Activated T-cell treated with anti-CD3 and anti-CD28 coated beads, Interleukin-2, amount 50 U/mL, for 48 hours (primary cell): ENCODE measurements around the gene CCDC85B.

ENCODE experiments used
- DNase-seq, 2 experiments: peaks; one replicate each; pipeline ENCODE4 v3.0.0-alpha.2; 2020

Gene CCDC85B

GRCh38 chr11:65869643-65870306 lies 20.7 kb upstream of the CCDC85B start:
- DNase-seq = no peak

DNA sequence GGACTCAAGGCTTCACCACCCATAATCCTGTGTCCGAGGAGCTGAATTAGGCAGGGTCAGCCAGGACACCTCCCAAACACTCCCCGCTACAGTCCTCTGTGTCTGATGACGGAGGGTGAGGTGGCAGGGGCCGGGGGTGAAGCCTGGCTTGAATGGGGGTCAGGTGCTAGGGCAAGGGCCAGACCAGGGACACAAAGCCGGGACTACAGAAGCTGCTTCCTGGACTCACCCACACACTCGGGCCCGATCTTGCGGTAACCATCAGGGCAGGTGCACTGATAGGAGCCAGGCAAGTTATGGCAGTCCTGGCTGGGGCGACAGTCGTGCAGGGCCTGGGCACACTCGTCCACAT lies 20.2 kb upstream of the CCDC85B start:
- no peak for DNase-seq

DNA sequence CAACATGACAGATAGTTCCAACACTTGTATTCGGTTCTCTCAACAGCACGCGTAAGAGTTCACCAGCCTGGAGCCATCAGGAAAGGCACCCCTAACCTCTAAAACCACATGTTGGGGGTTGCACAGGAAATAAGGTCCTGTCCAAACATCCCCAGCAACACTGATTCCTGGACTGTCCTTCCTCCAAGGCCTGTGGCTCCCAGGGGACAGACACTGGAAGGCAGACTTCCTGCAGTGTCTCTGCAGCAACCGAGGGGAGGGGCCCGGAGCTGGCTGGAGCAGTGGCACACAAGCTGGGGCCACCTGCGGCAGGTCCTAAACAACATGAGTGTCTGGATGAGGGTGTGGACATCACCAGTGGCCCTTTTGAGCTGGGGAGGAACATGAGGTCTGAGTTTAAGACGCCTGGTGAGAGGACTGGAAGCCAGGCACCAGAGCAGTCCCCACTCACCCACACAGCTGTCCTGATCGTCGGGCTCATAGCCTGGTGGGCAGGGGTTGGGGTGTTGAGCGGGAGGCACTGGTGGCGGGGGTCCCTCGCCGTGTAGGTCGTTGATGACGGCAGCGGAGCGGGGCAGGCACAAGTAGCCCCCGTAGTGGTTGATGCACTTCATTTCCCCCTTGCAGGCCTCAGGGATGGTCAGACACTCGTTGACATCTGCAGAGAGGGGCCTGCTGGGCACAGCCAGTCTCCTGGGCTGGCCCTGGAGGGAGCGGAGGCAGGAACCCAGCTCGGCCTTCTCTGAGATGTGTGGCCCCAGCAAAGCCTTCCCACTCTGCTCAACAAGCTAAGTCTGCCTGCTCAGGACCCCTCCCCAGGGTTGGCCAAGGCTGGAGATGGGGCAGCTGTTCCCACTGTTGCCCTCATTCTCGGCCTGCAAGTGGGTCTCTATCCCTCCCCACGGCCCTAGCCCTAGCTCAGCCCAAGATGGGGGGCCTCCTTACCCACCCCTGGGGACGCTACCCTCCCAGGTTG lies 19.5 kb upstream of the CCDC85B start:
- peak in 1 of 2 experiments; percentile 44 for DNase-seq

DNA sequence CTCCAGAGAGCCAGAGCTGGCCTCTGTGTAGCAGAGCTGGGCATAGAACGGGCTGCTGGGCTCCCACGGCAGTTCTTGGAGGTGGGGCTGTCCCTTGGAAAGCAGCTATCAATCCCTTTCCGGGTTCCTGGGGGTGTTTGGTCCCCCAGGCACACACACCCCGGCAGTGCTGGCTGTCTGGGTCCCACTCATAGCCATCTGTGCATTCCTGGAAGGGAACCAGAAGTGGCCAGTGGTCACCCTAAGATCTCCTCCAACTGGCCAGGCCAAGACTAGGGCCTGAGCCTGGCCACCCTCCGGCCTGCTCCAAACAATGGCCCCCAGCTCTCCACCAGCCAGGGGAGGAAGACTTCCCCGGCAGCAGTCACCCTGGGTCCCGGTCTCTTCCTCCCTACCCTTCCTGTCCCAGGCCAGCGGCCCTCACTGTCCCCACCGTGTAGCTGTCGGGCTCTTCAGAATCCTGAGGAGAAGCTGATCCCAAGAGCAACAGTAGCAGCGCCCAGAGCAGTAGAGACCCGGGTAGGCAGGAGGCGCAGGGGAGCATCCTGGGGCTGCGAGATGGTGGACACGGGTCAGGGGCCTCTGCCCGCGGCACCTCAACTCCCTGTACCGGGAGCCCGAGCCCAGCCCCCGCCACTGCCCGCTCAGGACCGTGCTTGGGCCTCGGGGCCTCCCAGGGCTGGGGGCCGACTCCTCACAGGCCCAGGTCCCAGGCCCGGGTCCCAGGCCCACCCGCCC lies 18.5 kb upstream of the CCDC85B start:
- no peak for DNase-seq

DNA sequence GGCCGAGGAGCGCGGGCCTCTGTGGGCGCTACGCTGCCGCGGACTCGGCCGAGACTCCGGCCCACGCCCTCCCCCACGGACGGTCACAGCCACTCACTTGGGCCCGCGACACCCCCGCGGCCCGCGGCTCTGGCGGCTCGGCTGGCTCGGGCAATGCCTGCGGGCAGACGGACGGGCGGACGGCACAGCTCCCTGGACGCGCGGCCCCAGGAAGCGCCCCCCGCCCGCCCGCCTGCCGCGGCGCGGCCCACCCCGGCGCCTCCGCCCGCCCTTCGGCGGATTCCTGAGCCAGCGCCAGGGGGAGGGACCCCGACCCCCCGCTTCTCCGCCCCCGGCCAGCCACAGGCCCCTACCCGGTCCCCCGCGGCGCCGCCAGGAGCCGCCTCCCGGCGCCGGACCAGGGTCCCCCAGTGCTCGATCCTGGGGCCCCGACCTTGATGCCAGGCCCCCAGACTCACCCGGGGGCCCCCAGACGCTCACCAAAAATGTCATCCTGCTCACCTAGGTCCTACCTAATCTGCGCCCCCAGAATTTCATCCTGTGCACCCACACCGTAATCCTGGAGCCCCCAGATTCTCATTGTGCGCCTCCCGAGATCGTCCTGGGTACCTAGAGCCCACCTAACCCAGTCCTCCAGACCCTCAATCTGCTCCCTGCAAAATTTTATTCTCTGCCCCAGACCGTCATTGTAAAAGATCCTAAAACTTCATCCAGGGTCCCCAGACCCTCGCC lies 17.7 kb upstream of the CCDC85B start, which contains the start of gene EFEMP2:
Gene EFEMP2 (minus strand): TSS at position 215 of the 732 bp plus-strand sequence. CDS start 446 bp downstream, outside the sequence.
- DNase-seq = no peak

- peak; percentile 100 for DNase-seq
Observed at GRCh38 chr11:65873318-65874156, 16.9 kb upstream of the CCDC85B start.

DNA sequence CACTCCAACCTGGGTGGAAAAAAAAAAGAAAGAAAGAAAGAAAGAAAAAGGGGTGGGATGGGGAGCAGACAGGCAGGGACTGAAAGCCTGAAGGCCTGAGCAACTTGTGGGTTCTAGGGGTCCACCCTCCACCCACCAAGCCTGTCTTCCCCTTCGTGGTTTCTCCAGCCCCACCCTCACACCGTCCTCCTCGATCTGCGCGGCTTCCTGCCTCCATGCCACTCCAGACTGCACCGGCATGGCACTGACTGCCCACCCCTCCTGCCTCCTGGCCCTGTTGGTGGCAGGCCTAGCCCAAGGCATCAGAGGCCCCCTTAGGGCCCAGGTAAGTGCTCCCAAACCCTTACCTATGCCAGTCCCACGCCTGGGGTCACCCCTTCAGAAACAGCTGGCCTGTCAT lies 10.9 kb upstream of the CCDC85B start, which contains the start of gene CTSW:
Gene CTSW (plus strand): TSS at position 221 of the 400 bp plus-strand sequence. CDS start 18 bp downstream, at position 239.
- DNase-seq = peak in 1 of 2 experiments; percentile 51

- DNase-seq = no peak
Observed at GRCh38 chr11:65880027-65880426, 10.4 kb upstream of the CCDC85B start.

DNA sequence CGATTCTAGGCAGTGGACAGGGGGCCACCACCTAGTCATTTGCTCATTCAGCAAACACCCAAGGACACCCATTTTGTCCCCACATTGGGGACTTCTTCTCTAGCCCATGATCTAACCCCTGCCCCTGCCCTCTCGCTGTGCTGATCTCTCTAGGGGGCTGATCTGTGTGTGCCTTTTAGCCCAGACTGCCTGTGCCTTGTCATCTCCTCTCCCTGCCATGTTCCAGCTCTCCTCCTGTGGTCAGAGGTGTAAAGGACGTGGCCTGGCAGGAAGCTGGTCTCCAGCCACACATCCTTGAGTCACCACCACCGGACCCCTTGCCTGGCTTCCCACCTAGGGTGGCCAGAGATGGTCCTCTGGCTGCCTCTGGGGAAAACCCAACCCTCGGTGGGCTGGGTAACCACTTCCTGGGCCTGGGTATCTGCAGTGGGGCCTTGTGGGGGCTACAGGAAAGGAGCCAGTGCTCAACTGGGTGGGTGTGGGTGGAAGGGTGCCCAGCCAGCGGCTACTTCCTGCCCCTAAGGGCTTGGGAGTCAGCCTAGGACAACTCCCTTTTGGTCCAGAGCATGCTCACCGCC lies 9.5 kb upstream of the CCDC85B start:
- no peak for DNase-seq

GRCh38 chr11:65882120-65883057 lies 8.1 kb upstream of the CCDC85B start:
- DNase-seq = no peak

- no peak for DNase-seq
Observed at GRCh38 chr11:65883058-65883761, 7.3 kb upstream of the CCDC85B start.

- no peak for DNase-seq
Observed at GRCh38 chr11:65883786-65884715, 6.4 kb upstream of the CCDC85B start.

GRCh38 chr11:65884716-65885092 lies 5.8 kb upstream of the CCDC85B start:
- peak; percentile 88 to 90 for DNase-seq

GRCh38 chr11:65885231-65885630 lies 5.2 kb upstream of the CCDC85B start:
- no peak for DNase-seq

DNA sequence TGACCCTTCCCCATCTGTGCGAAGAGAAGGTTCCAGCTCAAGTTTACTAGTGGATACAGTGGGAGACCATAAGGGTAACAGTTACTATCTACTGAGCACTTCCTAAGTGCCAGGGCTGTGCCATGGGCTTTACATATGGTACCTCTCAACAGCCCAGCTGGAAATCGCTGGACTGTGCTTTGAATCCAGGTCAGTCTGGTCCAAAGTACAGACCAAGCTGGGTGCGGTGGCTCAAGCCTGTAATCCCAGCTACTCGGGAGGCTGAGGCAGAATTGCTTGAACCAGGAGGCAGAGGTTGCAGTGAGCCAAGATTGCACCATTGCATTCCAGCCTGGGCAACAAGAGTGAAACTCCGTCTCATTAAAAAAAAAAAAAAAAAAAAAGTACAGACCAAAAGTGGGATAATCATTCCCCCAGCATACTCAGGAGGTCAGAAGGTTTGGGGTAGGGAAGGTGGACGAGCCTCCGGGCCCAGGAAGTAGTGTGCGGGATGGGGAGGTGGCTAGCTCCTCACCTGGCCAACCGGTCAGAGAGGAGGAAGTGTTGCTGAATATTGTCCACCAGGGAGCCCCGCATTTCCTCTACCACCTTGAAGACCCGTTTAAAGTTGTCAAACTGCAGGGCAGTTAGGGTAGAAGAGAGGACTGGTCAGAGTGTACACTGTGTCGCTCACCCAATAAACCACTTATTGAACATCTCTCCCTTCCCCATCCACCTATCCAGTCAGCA lies 4.5 kb upstream of the CCDC85B start:
- DNase-seq = no peak

DNA sequence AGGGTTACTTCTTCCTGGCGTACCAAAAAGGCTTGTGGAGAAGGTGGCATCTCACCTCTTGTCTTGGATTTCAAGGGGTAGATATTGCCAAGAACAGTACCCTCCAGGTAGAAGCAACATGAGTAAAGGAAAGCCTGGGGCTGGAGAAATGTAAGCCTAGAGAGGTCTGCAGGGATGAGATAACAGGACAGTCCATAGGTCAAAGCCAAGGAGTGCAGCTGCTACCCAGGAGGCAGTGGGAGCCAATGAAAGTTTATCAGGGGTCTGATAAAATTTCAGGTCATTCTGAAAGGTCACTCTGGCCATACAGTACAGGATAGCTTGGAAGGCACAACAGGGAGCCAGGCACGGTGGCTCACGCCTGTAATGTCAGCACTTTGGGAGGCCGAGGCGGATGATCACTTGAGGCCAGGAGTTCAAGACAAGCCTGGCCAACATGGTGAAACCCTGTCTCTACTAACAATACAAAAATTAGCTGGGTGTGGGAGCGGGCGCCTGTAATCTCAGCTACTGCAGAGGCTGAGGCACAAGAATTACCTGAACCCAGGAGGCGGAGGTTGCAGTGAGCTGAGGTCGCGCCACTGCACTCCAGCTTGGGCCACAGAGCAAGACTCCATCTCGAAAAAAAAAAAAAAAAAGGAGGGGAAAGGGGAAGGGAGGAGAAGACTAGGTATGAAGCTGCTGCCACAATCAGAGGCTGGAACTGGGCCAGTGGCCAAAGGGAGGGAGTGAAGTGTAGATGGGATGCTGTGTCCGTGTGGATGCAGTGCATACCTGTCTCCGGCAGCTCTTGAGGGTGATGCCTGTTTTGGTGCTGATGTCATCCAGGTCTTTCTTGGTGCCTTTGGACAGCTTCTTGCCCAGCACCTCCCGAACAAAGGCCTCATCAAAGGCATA lies 3.4 kb upstream of the CCDC85B start:
- DNase-seq = no peak
